Measurements from ENCODE around the gene SUSD4.

The SUSD4 gene

GRCh38 chr1:223358826-223359225 is 5.2 kb downstream of the SUSD4 start:
- no peak for DNase-seq

DNA sequence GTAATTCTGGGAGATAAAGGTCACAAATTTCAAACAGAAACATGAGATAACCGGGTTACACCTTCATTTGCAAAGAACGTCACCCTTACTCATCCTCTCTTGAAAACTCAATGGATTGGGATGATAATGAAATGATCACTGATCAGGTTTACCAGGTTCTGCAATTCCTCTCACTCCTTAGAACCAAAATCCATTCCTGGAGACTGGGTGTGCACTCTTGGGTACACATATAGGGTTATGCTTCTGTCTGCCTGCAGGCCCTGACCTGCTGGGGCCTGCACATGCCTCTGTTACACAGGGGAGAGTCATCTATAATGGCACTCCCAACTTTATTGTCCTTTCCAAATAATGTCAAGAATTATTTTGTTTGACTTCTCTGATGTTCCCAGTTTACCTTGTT is 8.3 kb downstream of the SUSD4 start:
- no peak for DNase-seq

DNA sequence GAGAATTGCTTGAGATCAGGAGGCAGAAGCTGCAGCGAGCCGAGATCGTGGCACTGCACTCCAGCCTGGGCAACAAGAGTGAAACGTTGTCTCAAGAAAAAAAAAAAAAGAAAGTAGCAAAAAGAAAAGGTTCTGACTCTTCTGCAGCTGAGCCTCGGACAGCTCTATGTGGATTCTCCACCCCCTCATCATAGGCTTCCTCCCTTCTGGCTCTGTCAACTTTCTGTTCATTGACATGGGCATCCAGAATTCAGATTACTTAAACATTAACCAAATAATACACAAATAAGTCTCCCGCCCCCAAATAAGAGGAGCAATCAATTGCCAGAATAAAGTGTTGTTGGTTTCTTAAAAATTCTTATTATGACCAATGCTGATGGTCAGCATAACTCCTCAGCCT is 10.0 kb downstream of the SUSD4 start:
- DNase-seq = no peak

- DNase-seq = no peak
These were observed 11.0 kb downstream of the SUSD4 start for GRCh38 chr1:223352944-223353343.

DNA sequence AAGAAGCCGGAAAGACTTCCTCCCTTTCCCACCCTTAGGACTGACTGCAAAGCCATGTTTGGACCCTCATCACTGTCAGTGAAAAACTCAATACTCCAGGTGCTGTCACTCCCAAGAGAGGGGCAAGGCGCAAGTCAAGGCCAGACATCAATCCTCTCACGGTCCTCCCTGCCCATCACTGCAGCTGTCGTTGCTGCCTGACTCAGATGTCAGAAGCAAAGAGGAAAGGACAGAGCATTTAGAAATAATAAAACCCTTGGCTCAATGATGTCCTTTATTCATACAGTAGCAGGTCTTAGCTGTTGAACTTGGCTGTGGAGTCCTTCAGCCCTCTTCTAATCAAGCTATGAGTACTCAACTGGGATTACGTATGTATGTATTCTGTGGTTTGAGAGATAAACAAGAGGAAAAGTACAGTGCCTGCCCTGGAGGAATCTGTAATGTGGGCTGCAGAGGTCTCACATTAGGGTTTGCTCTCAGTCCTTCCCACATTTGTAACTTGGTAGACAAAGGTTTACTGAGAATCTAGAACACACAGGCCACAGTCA is 13.5 kb downstream of the SUSD4 start:
- DNase-seq = no peak

DNA sequence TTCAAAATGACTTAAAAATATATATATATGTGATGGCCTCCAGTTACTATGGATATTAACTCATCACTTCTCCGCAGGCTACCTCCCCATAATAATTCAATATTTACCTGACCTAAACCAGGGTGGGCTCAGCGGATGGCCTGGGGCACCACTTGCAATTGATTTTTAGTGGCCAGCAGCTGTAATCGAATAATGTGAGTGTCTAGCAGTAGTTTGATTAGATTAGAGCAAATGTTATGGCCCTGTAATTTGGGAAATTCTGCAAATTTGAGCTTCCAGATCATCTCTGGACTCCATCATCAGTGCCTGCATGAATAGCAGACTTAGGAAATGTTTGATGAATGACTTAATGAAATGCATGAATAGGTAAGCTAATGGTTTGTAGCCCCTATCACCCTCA is 14.7 kb downstream of the SUSD4 start:
- DNase-seq = no peak

GRCh38 chr1:223348439-223348838 is 15.5 kb downstream of the SUSD4 start:
- no peak for DNase-seq

GRCh38 chr1:223347583-223347982 is 16.4 kb downstream of the SUSD4 start:
- DNase-seq = no peak

- DNase-seq = no peak
These were observed 17.7 kb downstream of the SUSD4 start for GRCh38 chr1:223346311-223346710.

DNA sequence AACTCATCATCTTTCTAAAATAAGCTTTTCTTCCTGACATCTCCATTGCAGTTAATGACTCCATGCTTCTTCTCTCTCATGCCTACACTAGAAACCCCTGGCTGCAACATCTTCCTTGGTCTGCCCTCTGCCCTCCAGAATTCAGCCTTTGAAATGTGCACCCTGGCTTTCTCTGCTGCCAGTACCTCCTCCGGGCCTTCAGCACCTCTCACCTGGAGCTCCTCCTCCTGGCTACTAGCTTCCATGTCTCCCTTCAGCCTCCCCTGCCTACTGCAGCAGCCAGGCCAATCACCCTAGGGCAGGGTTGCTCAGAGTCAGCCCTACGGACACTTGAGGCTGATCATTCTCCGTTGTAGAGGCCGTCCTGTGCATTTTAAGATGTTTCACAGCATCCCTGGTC is 18.3 kb downstream of the SUSD4 start:
- DNase-seq = no peak

DNA sequence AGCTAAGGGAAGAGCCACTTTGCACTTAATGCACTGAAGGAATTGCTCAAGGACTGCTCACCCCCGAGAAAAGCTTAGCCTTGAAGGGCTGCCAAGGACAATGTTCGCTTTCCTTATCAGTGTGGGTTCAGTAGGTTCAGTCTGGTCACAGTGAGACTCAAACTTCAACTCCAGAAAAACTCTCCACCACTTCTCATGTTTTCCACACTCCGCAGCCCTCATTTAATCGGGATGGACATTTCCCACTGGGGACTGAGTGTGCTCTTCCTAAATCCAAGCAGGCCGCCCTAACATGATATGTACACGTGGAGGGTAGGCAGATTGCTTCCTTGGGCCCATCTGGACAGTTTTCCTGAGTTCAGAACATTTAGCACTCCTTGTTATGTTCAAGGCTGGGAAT is 19.5 kb downstream of the SUSD4 start:
- DNase-seq = no peak

DNA sequence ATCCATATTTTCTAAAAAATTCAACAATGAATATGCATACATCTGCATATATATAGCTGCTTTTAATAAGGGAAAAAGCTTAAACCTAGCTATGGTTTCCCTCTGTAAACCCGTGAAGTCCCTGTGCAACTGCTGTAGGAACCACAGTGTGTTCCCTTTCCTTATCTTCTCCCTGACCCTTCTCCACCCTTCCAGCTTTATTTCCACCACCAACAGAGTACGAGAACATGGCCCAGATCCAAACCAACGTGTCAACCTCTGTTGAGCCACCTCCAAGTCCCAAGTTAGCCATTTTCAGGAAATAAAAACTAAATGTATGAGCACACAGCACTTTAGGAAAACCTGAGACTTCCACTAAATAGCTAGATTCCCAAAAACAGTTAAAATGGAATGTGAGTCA is 20.3 kb downstream of the SUSD4 start:
- DNase-seq = no peak

DNA sequence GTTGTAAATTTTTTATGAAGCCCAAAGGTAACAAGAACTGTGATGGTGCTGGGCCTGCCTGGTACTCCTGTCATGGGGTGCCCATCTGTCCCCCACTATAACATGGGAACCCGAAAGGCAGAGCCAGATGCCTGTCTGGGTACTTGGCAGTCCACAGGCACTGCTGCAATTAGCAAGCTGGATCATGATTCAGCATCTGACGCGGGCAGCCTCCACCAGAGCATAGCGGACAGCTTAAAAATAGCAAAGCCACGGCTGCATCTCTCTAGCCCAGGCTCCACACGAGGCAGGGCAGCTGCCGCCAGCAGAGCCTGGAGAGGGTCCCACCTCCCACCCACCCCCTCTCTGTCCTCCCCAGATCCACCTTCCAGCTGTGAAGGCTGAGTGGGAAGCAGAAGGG is 22.9 kb downstream of the SUSD4 start:
- DNase-seq = no peak

- no peak for DNase-seq
These were observed 23.3 kb downstream of the SUSD4 start for GRCh38 chr1:223340637-223341036.

DNA sequence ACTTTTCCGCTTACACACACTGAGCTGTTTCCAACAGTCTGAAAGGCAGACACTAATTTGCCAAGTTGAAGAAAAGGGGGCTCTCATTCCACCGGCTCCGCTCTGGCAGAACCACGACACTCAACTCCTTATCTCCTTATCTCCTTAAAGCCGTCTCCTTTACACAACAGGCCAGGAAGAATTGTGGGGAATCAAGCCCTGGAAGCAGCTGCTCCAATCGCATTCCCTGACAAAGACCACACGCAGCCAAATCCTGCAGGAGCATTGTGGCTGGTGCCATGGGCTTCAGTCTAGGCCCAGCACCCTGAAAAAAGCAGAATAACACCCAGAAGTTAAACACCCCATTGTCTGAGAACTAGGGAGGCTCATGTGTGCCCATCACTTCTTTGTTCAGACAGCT is 24.1 kb downstream of the SUSD4 start:
- DNase-seq = no peak

- DNase-seq = no peak
These were observed 24.9 kb downstream of the SUSD4 start for GRCh38 chr1:223338811-223339746.

GRCh38 chr1:223337174-223337869 is 26.7 kb downstream of the SUSD4 start:
- no peak for DNase-seq

DNA sequence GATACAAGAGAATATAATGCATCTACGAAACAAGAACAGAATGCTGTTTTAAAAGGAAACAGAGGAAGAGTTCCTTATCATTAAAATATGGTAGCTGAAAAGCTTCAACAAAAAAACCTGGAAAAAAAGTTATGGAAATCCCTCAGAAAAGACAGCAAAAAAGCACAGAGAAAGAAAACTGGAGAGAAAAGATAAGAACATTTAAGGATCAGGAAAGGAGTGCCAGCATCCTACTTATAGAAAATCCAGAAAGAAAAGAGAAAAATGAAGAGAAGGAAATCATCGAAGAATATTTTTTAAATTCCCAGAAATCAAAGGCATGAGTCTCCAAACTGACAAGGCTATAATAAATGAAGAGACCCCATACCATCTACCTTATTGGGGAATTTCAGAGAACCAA is 29.8 kb downstream of the SUSD4 start:
- no peak for DNase-seq

DNA sequence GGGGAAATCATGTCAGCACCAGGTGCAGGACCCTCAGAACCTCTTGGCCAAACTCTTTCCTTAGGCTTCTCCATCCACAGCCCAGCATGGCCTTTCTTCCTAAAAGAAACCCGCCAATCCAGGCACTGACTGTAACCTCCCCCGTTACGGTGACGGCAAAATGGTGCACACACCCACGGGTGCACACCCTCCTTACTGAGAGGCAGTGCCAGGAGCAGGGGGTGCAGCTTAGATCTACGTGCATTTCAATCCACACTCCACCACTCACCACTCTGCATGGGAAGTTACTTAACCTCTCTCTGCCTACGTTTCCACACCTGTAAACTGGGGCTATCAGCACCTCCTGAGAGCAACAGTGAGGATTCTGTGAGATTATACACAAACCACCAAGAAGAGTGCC is 31.0 kb downstream of the SUSD4 start:
- DNase-seq = no peak

GRCh38 chr1:223331929-223332328 is 32.0 kb downstream of the SUSD4 start:
- DNase-seq = no peak

- DNase-seq = no peak
These were observed 32.7 kb downstream of the SUSD4 start for GRCh38 chr1:223331301-223331700.

GRCh38 chr1:223330466-223330865 is 33.5 kb downstream of the SUSD4 start:
- no peak for DNase-seq

DNA sequence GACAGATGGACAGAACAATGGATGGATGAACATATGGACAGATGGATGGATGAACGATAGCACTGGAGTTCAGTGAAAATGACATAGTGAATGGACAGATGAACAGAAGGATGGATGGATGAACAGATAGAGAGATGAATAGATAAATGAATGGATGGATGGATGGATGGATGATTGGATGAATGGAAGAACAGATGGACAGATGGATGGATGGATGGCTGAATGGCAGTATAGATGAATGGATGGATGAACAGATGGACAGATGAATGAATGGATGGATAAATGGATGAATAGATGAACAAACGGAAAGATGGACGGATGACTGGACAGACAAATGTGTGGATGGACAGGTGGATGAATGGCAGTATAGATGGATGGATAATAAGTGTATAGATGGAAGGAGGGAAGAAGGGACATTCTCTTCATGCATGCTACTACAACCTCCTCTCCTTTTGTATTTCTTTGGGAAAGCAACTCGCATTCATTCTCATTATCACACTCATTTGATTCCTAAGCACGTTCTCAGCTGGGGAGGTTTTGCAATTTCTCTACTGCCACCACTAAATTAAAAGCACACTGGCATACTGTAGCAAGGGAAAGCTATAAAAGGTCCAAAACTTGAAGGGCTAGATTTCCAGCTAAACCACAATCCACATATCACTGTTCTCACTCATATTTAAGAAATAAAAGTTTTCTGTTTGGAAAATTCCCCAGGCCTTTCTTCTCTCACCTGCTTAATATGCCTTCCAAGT is 34.1 kb downstream of the SUSD4 start:
- no peak for DNase-seq

All from CD4-positive, alpha-beta T cell treated with Interferon gamma for 1 hour (primary cell).